ENCODE results near the gene GNAL. TPM values are rescaled to one million over a fixed set of nuclear protein-coding genes. Genes with fewer than 3 reads are reported as not detected.

Gene GNAL
- total RNA-seq, 4 donors from 2014 or later, result 22.8 to 30.4 (median 26.5) TPM

- TF ChIP-seq POLR2A (IDR thresholded peaks at IDR 0.05), result no peak
- TF ChIP-seq CTCF (IDR thresholded peaks at IDR 0.05), result no peak
- H3K36me3 ChIP-seq, result no peaks in the 10 kb centered on the region
- H3K27me3 ChIP-seq, result no peaks in the 10 kb centered on the region
- no peaks in the 10 kb centered on the region for H3K9me3 ChIP-seq
- no peak overlapping the region for H3K4me3 ChIP-seq (replicated peaks in 1 of 3)
- WGBS, 2 donors, result 76 to 86% methylated on average over 20 of the region's 20 CpGs
- intact Hi-C loops (cut with DNase I), result no loop called here
- peak; percentile 32 to 37 for DNase-seq
- peaks cover 38 to 68% of the 10 kb centered on the region in 2 donors for H3K4me1 ChIP-seq
- H3K27ac ChIP-seq, result peak overlapping the region; percentile 86 to 94 (median 87)
Measured at GRCh38 chr18:11861583-11862288, 172.7 kb downstream of the GNAL start.

GRCh38 chr18:11862468-11863137 is 173.5 kb downstream of the GNAL start:
- H3K9me3 ChIP-seq, result no peaks in the 10 kb centered on the region
- 82 to 83% methylated on average over 6 of the region's 6 CpGs for WGBS, 2 donors
- H3K27ac ChIP-seq, result peak overlapping the region in 2 of 3 donors; percentile 32 to 86
- no peak for TF ChIP-seq CTCF (IDR thresholded peaks at IDR 0.05)
- TF ChIP-seq POLR2A (IDR thresholded peaks at IDR 0.05), result no peak
- intact Hi-C loops (cut with DNase I), result no loop called here
- no peaks in the 10 kb centered on the region for H3K27me3 ChIP-seq
- H3K4me3 ChIP-seq (replicated peaks in 1 of 3), result no peak overlapping the region
- DNase-seq, result peak in 1 of 2 donors; percentile 20
- H3K4me1 ChIP-seq, result peaks cover 30 to 59% of the 10 kb centered on the region in 2 donors
- H3K36me3 ChIP-seq, result no peaks in the 10 kb centered on the region

DNA sequence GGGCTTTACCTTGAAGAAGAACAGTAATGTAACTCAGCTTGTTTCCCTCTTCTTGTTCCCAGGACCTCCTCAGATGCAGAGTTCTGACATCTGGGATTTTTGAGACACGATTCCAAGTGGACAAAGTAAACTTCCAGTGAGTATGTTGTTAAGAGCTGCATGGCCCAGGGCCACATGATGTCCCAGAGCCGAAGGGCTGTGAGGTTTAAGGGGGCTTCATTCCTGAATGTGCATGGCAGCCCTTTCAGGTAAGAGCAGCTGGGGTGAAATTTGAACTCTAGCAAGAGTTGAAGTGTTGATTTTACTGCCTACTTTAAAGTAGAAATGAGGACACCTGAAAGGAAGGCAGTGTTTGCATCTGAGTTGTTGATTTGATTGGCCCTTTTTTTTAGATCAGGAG is 175.4 kb downstream of the GNAL start:
- Histone ChIP-seq H3K36me3 (no peaks in the 10 kb centered on the region), H3K27ac (no peak overlapping the region), H3K27me3 (no peaks in the 10 kb centered on the region), H3K9me3 (no peaks in the 10 kb centered on the region), H3K4me1 (peaks cover 12 to 43% of the 10 kb centered on the region in 2 donors), H3K4me3 (replicated peaks in 1 of 3) (no peak overlapping the region)
- DNase-seq, result no peak
- intact Hi-C loops (cut with DNase I), result no loop called here
- TF ChIP-seq CTCF (IDR thresholded peaks at IDR 0.05) (no peak), POLR2A (IDR thresholded peaks at IDR 0.05) (no peak)
- WGBS, 2 donors, result 36 to 52% methylated on average over 2 of the region's 2 CpGs

GRCh38 chr18:11865071-11865470 is 176.0 kb downstream of the GNAL start:
- peaks cover 11 to 37% of the 10 kb centered on the region in 2 donors for H3K4me1 ChIP-seq
- intact Hi-C loops (cut with DNase I), result no loop called here
- no peaks in the 10 kb centered on the region for H3K27me3 ChIP-seq
- no peaks in the 10 kb centered on the region for H3K36me3 ChIP-seq
- no peak overlapping the region for H3K27ac ChIP-seq
- DNase-seq, result no peak
- H3K9me3 ChIP-seq, result no peaks in the 10 kb centered on the region
- no peak overlapping the region for H3K4me3 ChIP-seq (replicated peaks in 1 of 3)
- no peak for TF ChIP-seq CTCF (IDR thresholded peaks at IDR 0.05)
- no peak for TF ChIP-seq POLR2A (IDR thresholded peaks at IDR 0.05)
- WGBS, 2 donors, result 97% methylated on average over 12 of the region's 12 CpGs

- no peak for TF ChIP-seq POLR2A (IDR thresholded peaks at IDR 0.05)
- TF ChIP-seq CTCF (IDR thresholded peaks at IDR 0.05), result no peak
- DNase-seq, result no peak
- intact Hi-C loops (cut with DNase I), result no loop called here
- H3K27me3 ChIP-seq, result no peaks in the 10 kb centered on the region
- H3K36me3 ChIP-seq, result no peaks in the 10 kb centered on the region
- WGBS, 2 donors, result 69 to 85% methylated on average over 8 to 10 of the region's 10 CpGs
- no peak overlapping the region for H3K27ac ChIP-seq
- H3K4me3 ChIP-seq (replicated peaks in 1 of 3), result no peak overlapping the region
- H3K9me3 ChIP-seq, result no peaks in the 10 kb centered on the region
- peaks cover 7 to 25% of the 10 kb centered on the region in 2 donors for H3K4me1 ChIP-seq
Measured at GRCh38 chr18:11866329-11866728, 177.3 kb downstream of the GNAL start.

Measured in thyroid gland (tissue), 4 donors.